Right renal cortex interstitium (tissue), 3 donors: ENCODE results near the gene RFWD3. TPM values are rescaled to one million over a fixed set of nuclear protein-coding genes. Genes with fewer than 3 reads are reported as not detected.
A peak's percentile ranks its signal among the peaks of the same experiment; 100 is the strongest.
"Not testable (repeated sequence)": the region's sequence is repeated elsewhere in the genome, so short reads cannot be mapped to it uniquely, and the experiment has no call there.

ENCODE experiments used
- DNase-seq, 3 donors: peaks; one replicate each; pipeline ENCODE4 v3.0.0-alpha.2; 2013; ENCODE audit warnings: low read depth in 3 of 3, low spot score in 2 of 3
- polyA plus RNA-seq, 3 donors: library from polyadenylated mRNA; unstranded; fragments of 120-200 nt; gene quantifications; one replicate each; pipeline ENCODE4 v1.2.1, GENCODE V29; 2013; ENCODE audit not compliant: insufficient read length in 3 of 3

RFWD3 gene
- 10 to 100 TPM; 27.9 to 30.9 (median 29.4) TPM for polyA plus RNA-seq

GRCh38 chr16:74666425-74667254 is at the start of gene RFWD3:
Gene RFWD3 (minus strand): TSS chr16:74666877. CDS start chr16:74661449, 5,428 bp downstream.
- peak; percentile 91 to 97 (median 94) for DNase-seq

GRCh38 chr16:74716355-74716754 is 49.7 kb upstream of the RFWD3 start:
- DNase-seq = no peak

- DNase-seq = no peak
Observed at GRCh38 chr16:74713876-74714275, 47.2 kb upstream of the RFWD3 start.

- no peak for DNase-seq
Observed at GRCh38 chr16:74713325-74713724, 46.6 kb upstream of the RFWD3 start.

- no peak for DNase-seq
Observed at GRCh38 chr16:74711938-74712337, 45.3 kb upstream of the RFWD3 start.

GRCh38 chr16:74710401-74710800 is 43.7 kb upstream of the RFWD3 start:
- no peak for DNase-seq

- DNase-seq = peak in 2 of 3 donors; percentile 59 to 61
Observed at GRCh38 chr16:74709441-74709877, 42.8 kb upstream of the RFWD3 start.

GRCh38 chr16:74700438-74701225 is 34.0 kb upstream of the RFWD3 start, which contains the start of gene MLKL:
Gene MLKL (minus strand): TSS chr16:74700862. CDS start chr16:74695757, 5,105 bp downstream.
- peak in 1 of 3 donors; percentile 18 for DNase-seq

- no peak for DNase-seq
Observed at GRCh38 chr16:74700116-74700437, 33.4 kb upstream of the RFWD3 start.

GRCh38 chr16:74699666-74700065 is 33.0 kb upstream of the RFWD3 start:
- DNase-seq = no peak

GRCh38 chr16:74698222-74698621 is 31.5 kb upstream of the RFWD3 start:
- DNase-seq = no peak

- peak in 2 of 3 donors; percentile 49 to 56 for DNase-seq
Observed at GRCh38 chr16:74695450-74696422, 29.1 kb upstream of the RFWD3 start.

GRCh38 chr16:74691093-74691855 is 24.6 kb upstream of the RFWD3 start:
- no peak for DNase-seq

GRCh38 chr16:74682556-74682955 is 15.9 kb upstream of the RFWD3 start:
- DNase-seq = no peak

- no peak for DNase-seq
Observed at GRCh38 chr16:74680681-74681080, 14.0 kb upstream of the RFWD3 start.

GRCh38 chr16:74679983-74680382 is 13.3 kb upstream of the RFWD3 start:
- no peak for DNase-seq

GRCh38 chr16:74677868-74678267 is 11.2 kb upstream of the RFWD3 start:
- no peak for DNase-seq

- no peak for DNase-seq
Observed at GRCh38 chr16:74673876-74674275, 7.2 kb upstream of the RFWD3 start.

GRCh38 chr16:74668877-74669276 is 2.2 kb upstream of the RFWD3 start:
- DNase-seq = not testable (repeated sequence)

GRCh38 chr16:74667255-74667700 is 601 bp upstream of the RFWD3 start:
- peak in 1 of 3 donors; percentile 8 for DNase-seq
